Breast epithelium (tissue), 3 donors: ENCODE results near the gene LAT.

ENCODE experiments used
- CTCF ChIP-seq, 3 donors: fragments of 450-650 bp; IDR thresholded peaks; one replicate each; pipeline ENCODE4 v1.5.1; 2016 to 2017; ENCODE audit warnings: antibody characterized with exemption in 3 of 3, mild to moderate bottlenecking in 3 of 3, moderate library complexity in 3 of 3
- POLR2A ChIP-seq: fragments of 450-650 bp; IDR thresholded peaks from one replicate; pipeline ENCODE4 v1.6.1; 2016; ENCODE audit warnings: antibody characterized with exemption, mild to moderate bottlenecking, moderate library complexity
- POLR2AphosphoS5 ChIP-seq, 3 donors: sonication (generic); formaldehyde crosslinking; IDR thresholded peaks; one replicate each; pipeline ENCODE4 v1.6.1; 2017; ENCODE audit warnings: antibody characterized with exemption in 3 of 3

DNA sequence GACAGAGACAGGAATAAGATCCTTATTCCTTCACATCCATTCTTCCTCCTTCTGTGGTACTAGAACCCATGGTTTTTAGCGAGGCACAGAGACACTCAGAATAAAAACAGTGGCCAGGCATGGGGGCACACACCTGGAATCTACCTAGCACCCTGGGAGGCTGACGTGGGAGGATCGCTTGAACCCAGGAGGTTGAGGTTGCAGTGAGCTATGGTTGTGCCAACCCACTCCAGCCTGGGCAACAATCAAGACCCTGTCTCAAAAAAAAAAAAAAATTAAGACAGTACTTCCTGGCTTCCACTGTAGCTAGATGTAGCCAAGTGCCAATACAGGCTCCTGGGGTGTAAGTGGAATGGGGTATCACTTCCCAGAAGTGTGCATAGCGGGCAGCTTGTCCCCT lies 17.7 kb upstream of the LAT start:
- TF ChIP-seq CTCF (IDR thresholded peaks at IDR 0.05) (no peak), POLR2A (no peak), POLR2AphosphoS5 (IDR thresholded peaks at IDR 0.05) (no peak)
